ENCODE results near the gene CSTF3.

DNA sequence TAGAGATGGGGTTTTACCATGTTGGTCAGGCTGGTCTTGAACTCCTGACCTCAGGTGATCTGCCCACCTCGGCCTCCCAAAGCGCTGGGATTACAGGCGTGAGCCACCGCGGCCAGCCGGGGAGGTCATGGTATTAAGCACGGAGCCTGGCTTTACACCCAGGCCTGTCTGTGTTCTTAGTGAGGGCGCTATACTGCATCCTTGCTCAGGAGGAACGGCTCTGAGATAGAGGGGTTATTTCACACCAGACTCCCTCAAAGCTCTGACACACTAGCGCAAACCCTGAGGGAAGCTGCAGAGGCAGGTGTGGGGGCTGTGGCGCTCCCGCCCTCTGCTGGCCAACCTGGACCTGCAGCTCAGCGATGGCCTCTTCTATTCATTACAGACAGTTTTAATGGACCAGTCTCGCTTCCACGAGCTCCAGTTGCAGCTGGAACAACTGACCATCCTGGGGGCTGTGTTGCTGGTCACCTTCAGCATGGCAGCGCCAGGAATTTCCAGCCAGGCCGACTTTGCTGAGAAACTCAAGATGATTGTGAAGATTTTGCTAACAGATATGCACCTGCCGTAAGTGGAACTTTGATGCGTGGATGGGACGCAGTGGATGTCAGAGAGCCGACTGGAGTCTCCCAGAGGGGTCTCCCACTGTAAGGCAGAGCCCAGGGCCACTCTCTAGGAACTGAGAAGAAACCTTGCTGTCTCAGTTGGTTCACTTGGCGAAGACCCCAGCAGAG lies 95.7 kb downstream of the CSTF3 start:
- TF ChIP-seq, protein P1, sequence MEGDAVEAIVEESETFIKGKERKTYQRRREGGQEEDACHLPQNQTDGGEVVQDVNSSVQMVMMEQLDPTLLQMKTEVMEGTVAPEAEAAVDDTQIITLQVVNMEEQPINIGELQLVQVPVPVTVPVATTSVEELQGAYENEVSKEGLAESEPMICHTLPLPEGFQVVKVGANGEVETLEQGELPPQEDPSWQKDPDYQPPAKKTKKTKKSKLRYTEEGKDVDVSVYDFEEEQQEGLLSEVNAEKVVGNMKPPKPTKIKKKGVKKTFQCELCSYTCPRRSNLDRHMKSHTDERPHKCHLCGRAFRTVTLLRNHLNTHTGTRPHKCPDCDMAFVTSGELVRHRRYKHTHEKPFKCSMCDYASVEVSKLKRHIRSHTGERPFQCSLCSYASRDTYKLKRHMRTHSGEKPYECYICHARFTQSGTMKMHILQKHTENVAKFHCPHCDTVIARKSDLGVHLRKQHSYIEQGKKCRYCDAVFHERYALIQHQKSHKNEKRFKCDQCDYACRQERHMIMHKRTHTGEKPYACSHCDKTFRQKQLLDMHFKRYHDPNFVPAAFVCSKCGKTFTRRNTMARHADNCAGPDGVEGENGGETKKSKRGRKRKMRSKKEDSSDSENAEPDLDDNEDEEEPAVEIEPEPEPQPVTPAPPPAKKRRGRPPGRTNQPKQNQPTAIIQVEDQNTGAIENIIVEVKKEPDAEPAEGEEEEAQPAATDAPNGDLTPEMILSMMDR (IDR thresholded peaks at IDR 0.05), result peak; percentile 62 to 94 (median 87)
- no peak for TF ChIP-seq POLR2A (IDR thresholded peaks at IDR 0.05)
